Measurements from ENCODE around the gene ZBTB40.

ZBTB40 gene

GRCh38 chr1:22428672-22429071, 23.0 kb upstream of the ZBTB40 start:
- DNase-seq: no peak

GRCh38 chr1:22431965-22432364, 19.7 kb upstream of the ZBTB40 start:
- DNase-seq: no peak

GRCh38 chr1:22434717-22435116, 16.9 kb upstream of the ZBTB40 start:
- no peak for DNase-seq

DNA sequence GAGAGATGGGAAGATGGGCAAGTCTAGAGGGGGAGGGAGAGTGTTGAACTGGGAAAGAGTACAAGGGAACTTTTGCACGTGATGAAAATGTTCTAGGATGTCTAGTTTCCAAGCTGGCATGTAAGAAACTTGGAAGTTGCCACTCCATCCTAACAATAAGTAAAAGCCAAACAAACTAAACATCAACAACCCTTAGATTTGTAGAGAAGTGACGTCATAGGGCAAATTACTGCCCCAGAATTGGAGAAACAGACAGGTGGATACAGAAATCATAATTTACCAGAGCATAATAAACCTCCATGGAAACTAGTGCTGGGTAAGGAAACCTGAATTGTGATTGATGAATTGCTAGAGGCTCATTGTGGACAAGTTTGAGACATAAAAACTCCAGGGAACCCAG, 14.7 kb upstream of the ZBTB40 start:
- no peak for DNase-seq

- DNase-seq: no peak
These were observed 14.1 kb upstream of the ZBTB40 start for GRCh38 chr1:22437573-22437972.

- no peak for DNase-seq
These were observed 11.1 kb upstream of the ZBTB40 start for GRCh38 chr1:22440582-22440981.

DNA sequence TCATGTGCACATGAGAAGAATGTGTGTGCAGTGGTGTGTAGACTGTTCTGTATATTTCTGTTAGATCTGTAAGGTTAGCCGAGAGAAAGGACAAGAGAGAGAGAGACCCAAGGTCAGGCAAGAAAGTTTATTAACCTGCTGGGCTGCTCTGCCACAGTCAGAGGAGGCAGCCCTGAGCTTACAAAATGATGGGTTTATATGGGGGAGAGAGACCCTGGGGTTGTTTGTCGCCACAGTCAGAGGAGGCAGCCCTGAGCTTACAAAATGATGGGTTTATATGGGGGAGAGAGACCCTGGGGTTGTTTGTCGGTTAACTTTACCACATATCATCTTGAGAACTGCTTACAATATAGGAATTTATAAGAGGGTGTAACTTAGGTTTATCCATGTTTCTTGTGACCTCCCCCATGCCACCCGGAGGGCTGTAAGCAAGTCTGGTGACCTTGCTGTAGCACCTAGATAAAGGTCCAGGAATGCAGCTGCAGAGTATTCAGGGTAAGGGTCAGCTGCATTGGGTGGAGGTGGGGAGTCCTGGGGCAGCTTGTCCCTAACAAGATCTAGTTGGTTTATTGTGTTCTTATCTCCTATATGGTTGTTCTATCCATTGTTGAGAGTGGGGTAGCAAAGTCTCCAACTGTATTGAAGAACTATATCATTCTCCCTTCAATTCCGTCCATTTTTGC, 9.3 kb upstream of the ZBTB40 start:
- DNase-seq: no peak

DNA sequence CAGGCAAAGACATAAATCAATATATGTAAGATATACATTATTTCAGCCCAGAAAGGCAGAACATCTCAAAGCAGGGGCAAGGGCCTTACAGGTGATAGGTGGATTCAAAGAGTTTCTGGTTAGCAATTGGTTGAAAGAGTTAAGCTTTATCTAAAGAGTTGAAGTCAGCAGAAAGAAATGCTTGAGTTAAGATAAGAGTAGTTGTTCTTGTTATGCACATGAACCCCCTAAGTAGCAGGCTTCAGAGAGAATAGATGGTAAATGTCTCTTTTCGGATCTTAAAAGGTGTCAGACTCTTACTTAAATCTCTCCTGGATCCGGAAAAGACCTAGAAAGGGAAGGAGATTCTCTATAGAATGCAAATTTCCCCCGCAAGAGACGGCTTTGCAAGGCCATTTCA, 8.3 kb upstream of the ZBTB40 start:
- DNase-seq: no peak

DNA sequence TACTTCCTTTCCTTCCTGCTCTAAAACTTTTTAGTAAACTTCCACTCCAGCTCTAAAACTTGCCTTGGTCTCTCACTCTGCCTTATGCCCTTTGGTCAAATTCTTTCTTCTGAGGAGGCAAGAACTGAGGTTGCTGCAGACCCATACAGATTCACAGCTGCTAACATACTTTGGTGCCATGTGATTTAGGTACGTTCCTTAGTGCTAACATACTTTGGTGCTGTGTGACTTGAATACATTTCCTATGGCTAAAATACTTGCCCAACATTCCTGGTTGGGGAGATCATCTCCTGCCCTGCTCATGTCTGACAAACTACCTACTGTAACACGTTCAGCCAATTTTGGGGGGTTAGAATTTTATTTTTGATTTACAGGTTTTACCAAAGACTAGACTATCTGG, 6.8 kb upstream of the ZBTB40 start:
- no peak for DNase-seq

GRCh38 chr1:22447621-22448111, 4.0 kb upstream of the ZBTB40 start:
- no peak for DNase-seq

GRCh38 chr1:22449636-22450035, 2.0 kb upstream of the ZBTB40 start:
- no peak for DNase-seq

- DNase-seq: no peak
These were observed 1.2 kb upstream of the ZBTB40 start for GRCh38 chr1:22450351-22451021.

DNA sequence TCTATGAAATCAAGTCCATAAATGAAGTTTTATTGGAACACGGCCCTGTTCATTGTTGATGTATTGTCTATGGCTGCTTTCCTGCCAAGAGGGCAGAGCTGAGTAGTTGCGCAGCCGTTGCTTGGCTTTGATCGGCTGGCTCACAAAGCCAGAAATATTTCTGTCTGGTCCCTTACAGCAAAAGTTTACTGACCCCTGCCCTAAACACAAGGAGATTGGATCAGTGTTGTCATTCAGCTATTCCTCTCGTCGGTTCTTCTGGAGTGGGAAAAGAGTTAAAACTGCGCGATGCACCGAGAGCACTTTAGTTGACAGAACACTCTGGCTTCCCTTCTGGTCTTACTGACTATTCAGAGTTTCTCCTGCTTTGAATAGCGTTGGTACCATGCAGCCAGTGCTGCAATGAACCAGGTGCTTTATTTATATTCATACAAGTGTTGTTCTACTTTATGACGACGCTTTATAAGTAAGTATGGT, 868 bp downstream of the ZBTB40 start:
- no peak for DNase-seq

DNA sequence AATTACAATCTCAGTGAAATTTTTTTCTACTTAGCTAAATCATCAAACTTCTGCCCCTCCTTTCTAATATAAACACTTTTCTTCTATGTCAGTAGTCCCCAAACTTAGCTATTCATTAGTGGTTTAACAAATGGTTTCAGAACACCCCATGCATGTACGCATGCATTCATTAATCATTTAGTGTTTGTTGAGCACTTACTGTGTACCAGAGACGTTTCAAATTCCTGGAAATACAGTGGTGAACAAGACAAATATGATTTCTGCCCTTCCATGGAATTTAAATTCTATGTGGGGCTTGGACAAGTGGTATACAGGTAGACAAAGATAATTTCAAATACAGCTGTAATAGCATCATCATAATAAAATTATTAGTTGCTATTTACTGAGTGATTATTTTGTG, 1.5 kb downstream of the ZBTB40 start:
- DNase-seq: no peak

DNA sequence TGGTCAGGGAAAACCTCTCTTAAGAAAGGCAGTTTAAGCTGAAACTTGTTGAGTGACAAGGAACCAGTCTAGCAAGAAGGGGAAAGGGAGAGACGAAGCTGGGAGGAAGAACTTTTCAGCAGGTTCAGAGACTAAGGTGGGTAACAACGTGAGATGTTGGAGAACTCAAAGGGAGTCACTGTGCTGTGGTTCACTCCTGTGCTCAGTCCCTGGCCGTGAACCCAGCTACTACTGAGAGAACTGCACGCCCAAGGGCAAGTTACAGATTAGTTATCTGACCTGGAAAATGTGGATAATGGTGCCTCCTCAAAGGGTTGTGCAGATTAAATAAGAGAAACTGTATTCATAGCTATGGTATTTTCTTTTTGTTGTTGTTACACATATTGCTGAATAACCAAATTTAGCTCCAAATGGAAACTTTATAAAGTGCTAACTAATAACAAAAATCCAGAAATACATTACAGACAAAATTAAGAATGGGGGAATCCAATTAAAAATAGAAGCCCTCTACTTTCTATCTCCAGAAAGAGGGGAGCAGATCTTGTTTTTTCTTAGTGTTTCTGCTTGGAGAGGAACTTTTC, 2.9 kb downstream of the ZBTB40 start:
- no peak for DNase-seq

DNA sequence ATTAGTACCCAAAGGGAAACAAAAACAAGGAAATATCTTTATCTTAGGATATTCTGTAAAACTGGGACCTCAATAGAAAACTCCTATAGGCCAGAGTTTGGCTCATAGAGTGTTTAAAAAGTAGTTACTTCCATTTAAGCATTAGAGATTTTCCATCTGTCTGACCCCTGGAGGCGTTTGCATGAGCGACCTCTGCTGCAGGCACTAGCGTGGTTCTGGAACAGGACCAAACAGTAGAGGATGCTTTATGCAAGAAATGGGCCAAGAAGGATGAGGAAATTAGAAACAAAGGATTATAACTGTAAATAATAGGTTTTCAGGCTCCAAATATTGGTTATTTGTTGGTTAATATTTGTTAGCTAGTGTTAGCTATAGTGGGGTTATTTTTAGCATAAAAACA, 5.7 kb downstream of the ZBTB40 start:
- DNase-seq: no peak

- DNase-seq: no peak
These were observed 6.2 kb downstream of the ZBTB40 start for GRCh38 chr1:22457836-22458235.

GRCh38 chr1:22461100-22461499, 9.4 kb downstream of the ZBTB40 start:
- DNase-seq: no peak

DNA sequence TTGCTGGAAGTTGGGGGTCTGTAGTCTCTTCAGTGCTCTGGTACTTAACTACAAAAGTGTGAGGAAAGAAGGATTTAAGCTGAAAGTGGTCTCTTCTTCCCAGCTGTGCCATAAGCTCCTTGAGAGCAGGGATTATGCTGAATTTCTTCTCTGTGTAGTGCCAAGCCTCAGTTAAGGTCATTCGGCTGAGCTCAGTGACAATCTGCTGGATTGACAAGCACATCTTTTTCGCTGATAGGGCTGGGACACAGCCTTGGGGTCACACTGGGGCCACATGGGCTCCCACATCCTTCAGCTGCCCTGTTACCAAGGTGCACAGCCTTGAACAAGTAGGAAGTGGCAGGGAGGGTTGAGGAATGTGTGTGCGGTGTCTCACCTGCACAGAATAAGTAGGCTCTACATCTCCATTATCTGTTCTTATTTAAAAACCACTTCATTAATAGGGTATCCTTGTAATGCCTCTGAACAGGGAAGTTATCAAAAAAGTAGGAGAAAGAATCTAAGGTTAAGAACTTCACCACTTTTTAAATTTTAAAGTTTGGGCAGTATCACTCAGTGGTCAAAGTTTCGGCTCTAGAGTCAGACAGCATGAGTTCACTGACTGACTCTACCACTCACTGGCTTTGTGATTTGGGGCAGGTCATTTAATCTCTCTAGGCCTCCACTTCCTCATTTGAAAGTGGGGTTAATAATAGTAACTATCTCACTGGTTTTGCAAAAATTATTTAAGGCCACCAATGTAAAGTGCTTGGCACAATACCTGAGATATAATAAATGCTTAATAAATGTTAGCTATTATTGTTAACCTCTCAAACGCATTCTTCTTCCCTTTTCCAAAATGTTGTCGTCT, 10.3 kb downstream of the ZBTB40 start:
- DNase-seq: no peak

GRCh38 chr1:22462928-22463327, 11.3 kb downstream of the ZBTB40 start:
- DNase-seq: no peak

GRCh38 chr1:22465015-22465565, 13.4 kb downstream of the ZBTB40 start:
- no peak for DNase-seq

DNA sequence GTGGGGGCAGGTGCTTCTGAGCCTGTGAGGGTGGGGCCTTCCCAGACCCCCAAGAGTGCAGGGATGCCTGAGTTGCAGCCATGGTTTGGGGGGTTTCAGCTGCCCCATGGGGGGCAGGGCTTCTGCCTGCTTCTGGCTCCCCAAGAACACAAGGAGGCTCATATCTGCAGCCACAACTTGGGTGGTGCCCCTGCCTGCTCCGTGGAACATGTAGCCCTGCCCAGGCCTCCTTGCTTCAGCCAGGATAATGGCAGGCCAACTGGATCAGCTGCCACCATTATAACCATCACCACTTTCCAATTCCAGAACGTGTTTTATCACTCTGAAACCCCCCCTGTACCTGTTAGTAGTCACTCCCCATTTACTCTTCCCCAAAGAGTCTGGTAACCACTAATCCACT, 14.0 kb downstream of the ZBTB40 start:
- DNase-seq: no peak

DNA sequence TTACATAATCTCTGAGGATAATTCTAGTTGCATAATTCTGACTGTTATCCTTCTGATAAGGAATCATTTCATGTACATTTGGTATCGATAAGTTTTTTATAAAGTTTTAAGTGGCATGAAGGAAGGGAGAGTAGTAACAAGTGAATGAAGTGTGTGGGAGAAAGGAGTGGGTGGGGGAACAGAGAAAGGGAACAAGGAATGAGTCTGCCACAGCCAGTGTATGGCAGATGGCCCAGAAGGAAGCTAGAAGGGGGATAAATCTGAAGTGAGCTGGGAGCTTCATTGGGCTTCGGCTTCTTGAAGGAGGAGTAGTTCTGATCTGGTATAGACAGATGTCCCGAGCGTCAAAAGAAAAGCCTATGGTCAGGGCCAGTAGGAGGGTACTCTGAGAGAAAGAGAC, 18.6 kb downstream of the ZBTB40 start:
- no peak for DNase-seq

Data from NCI-H1694 (cell line).